HG03095 (cell line): Measurements from ENCODE around the gene SRCAP.

Experiments
- ATAC-seq: cut with Tn5 transposase; IDR thresholded peaks from one replicate; pipeline ENCODE4 v1.9.1; 2021; ENCODE audit warnings: moderate library complexity; ENCODE audit not compliant: unreplicated experiment

The SRCAP gene

DNA sequence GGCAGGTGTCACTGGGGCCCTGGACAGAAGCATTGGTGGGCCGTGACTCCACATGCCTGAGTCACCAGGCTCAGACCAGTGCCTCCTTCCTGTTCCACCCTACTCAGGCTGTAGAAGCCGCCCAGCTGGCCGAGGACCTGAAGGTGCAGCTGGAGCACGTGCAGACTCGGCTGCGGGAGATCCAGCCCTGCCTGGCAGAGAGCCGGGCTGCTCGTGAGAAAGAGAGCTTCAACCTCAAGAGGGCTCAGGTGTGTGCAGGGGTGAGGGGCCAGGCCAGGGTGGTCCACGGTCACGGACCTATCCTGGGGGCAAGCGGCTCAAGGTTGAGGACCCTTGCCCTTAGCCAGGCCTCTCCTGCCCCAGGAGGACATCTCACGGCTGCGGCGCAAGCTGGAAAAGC, 72.8 kb downstream of the SRCAP start:
- no peak for ATAC-seq

GRCh38 chr16:30773826-30774225, 74.9 kb downstream of the SRCAP start:
- no peak for ATAC-seq

DNA sequence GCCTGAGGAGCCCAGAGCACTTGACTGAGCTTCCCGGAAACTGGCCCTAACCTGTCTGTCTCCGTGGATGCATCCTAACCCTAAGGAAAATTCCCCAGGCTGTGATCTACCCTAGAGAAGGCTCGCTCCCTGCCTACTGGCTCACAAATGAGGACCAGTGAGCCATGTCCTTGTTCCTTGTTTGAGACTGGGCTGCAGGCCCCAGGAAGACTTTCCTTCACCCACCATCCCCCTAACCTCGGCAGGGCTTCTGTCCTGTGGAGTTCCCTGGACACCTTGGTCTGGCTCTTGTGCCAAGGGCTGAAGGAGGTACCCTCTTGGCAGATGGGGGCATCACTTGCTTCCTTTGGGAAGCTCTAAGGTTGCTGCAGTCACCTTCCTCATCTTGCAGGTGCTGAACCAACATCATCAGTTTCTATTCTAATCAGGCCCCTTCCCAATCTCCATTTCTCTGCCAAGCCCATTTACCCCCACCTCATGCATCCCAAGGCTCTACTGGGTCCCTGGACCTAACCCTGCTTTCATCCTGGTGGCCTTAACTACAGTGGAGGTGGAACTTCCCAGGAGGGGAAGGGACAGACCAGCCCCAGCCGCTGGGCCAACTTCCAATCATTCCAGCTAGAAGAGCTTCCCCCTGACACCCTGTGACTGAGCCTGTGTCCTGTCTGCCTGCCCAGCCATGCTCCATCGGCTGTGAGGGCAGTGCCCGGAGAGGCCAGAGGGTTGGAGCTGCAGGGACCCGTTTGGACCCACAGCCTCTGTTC, 75.6 kb downstream of the SRCAP start:
- ATAC-seq = no peak

- peak; percentile 7 for ATAC-seq
Observed at GRCh38 chr16:30775131-30775391, 76.1 kb downstream of the SRCAP start.

DNA sequence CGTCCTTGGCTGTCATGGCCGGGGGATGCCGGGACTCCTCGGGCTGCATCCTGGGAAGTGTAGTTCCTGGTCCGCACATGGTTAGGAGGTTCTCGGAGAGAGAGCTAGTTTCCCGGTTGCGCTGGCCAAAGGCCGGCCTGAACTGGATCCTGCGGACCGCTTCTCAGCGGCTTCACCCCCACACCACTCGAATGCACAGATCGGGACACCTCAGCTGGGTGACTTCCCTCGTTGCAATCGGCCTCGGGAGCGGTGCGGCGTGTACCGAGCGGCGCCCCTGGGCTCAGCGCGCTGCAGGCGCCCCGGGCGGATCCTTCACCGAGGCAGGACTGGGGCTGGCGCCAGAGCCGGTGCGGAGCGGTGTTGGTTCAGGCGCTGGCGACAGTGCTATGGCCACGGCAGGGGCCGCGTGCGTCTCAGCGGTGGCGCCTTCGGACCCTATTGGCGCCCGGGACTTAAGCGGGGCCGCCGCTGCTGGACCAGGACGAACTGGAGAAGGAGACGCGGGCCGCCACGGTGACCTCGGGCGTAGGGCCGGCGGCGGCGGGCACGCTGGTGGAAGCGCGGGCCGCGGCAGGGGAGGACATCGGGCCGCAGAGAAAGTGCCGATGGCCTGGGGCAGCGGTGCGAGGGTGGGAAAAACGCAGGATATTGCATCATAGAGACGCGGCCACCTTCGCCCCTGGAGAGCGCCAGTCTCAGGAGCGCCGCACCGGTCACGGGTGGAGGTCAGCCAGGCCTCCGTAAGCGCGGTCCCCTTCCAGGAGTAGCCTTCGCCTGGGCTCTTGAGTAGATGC, 76.6 kb downstream of the SRCAP start:
- peak; percentile 61 for ATAC-seq

DNA sequence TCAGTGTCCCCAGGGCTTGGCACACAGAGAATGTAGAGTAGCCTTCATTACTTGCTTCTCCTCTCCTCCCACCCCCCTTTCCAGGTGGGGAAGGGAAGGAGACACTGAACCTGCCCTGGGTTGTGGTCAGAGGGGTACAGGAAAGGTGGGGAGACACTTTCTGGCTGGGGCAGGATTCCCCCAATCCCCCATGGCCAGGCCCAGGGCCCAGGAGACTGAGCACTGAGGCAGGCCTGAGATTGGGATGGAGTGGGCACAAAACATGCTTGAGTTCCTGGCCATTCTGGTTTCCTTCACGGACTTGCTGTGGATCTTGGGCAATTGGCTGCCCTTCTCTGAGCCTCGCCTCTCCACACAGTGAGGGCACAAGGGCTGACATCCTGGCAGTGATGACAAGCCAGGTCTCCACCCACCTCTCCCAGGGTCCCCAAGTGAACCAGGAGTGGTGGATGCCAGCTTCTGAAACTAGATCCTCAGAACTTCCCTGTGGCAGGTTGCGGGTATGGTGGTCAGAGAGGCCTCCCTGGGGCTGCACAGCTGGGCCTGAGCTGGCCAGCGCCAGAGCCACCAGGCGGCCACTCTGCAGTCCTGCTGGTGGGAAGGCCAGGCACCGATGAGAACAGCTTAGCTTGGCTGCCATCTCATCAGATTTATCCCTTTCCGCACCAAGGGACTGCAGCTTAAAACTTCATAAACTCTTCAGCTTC, 78.8 kb downstream of the SRCAP start:
- no peak for ATAC-seq

DNA sequence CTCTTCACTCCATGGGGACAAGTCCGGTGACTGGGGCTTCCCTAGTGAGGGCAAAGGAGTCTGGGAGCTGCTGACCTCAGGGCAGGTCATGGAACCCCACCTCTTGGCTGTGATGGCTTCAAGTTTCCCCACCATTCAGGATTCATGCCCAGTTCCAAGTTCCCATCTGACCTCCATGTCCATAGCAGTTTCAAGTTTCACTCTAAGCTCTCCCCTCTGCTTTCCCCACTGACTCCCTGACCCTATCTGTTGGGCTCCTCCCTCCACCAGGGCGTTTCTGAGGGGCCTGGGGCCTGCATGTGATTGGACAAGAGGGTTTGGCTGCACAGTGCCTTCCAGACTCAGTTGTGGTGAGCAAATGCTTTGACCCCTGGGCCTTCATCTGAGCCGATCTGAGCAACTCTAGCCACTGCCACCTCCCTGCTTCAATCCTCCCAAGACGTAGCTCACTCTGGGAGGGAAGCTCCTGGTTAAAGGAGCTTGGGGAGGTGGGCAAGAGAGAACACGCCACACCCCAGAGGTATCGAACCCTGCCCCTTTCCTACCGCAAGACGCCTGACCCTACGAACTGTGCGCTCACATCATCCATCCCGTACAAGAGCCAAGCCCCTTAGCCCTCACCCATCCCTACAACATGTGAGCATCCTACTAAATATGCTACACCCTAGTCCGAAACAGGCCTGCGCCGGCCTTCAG, 79.7 kb downstream of the SRCAP start:
- ATAC-seq = no peak

- ATAC-seq = no peak
Observed at GRCh38 chr16:30779596-30779995, 80.6 kb downstream of the SRCAP start.

- no peak for ATAC-seq
Observed at GRCh38 chr16:30780021-30780420, 81.0 kb downstream of the SRCAP start.

- no peak for ATAC-seq
Observed at GRCh38 chr16:30780549-30780948, 81.6 kb downstream of the SRCAP start.

- no peak for ATAC-seq
Observed at GRCh38 chr16:30782486-30783279, 83.7 kb downstream of the SRCAP start.

- no peak for ATAC-seq
Observed at GRCh38 chr16:30783280-30784109, 84.5 kb downstream of the SRCAP start.

DNA sequence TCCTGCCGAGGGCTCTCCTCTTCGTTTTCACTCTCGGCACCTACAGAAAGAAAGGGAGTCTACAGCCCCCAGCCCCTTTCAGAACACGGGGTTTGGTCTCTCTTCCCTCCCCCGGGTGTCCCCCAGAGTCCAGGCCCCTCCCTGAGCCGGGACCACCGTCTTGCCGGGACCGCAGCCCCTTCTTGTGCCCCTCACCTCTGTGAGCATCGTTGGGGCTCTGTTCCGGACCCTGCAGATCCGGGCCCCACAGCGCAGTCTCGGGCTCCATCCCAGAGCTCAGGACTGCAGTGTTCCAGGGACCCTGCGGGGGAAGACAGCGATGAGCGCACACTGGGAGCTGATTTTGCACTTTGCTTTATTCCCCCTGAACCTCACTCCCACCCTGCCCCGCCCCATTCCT, 85.2 kb downstream of the SRCAP start:
- no peak for ATAC-seq

- ATAC-seq = no peak
Observed at GRCh38 chr16:30785126-30786106, 86.4 kb downstream of the SRCAP start.

GRCh38 chr16:30786115-30786935, 87.4 kb downstream of the SRCAP start:
- ATAC-seq = no peak

DNA sequence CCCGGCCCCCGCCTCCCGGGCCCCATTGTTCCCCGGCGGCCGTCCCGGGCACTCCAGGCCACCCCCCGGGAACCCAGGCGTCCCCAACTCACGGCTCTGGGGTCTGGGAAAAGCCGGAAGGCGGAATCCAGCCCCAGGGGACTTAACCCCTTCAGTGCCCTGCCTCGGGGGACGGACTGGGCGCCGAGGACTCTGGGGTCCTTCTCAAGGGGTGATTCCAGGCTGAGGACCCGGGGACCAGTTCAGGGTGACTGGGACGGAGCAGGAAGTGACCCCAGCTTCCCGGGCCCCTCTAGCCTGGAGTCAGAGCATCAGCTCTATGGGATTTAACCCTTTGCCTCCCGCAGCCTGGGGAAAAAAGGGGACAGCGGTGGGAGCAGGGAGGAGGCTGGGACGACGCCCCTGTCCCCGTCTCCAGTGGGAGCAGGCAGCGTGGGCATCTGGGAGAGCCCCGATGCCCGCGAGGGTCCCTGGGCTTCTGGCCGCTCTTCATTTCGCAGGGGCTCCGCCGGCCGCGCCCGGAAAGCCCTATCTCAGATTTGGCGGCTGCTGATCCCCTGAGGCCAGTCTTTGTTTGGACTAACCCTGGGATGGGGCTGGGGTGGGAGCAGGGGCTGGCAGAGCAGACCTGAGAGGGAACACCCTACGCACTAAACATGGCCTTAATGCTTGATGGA, 88.1 kb downstream of the SRCAP start, which contains the start of gene ZNF629:
Gene ZNF629, minus strand, starts transcription at position 270 of the 677 bp plus-strand sequence. CDS start 2,723 bp downstream, outside the sequence.
- no peak for ATAC-seq
